Adipocyte (in vitro differentiated cells): ENCODE measurements around the gene ZDHHC7.
"Not testable (repeated sequence)": the region's sequence is repeated elsewhere in the genome, so short reads cannot be mapped to it uniquely, and the experiment has no call there.

Source experiments
- DNase-seq: peaks from one replicate; pipeline ENCODE4 v3.0.0-alpha.2; 2015; ENCODE audit warnings: low read depth
- H3K27me3 ChIP-seq: replicated peaks from 2 replicates; pipeline ENCODE4 v1.7.0; 2013; ENCODE audit warnings: mild to moderate bottlenecking, low read length, moderate library complexity; ENCODE audit not compliant: control insufficient read depth, insufficient read depth
- H3K36me3 ChIP-seq: 2 replicates; pipeline ENCODE4 v1.7.0; 2013; ENCODE audit warnings: low read length, mild to moderate bottlenecking, moderate library complexity; ENCODE audit not compliant: control insufficient read depth, insufficient read depth, severe bottlenecking
- H3K4me1 ChIP-seq: 2 replicates; pipeline ENCODE4 v1.7.0; 2013; ENCODE audit warnings: mild to moderate bottlenecking, low read length, moderate library complexity; ENCODE audit not compliant: control insufficient read depth, insufficient read depth
- H3K4me3 ChIP-seq: 2 replicates; pipeline ENCODE4 v1.7.0; 2013; ENCODE audit warnings: mild to moderate bottlenecking, low read length, moderate library complexity
- H3K9ac ChIP-seq: 2 replicates; pipeline ENCODE4 v1.7.0; 2013; ENCODE audit warnings: mild to moderate bottlenecking, low read length, moderate library complexity
- H3K9me3 ChIP-seq: 2 replicates; pipeline ENCODE4 v1.7.0; 2013; ENCODE audit warnings: mild to moderate bottlenecking, low read length, moderate library complexity; ENCODE audit not compliant: control insufficient read depth

ZDHHC7 gene, protein sequence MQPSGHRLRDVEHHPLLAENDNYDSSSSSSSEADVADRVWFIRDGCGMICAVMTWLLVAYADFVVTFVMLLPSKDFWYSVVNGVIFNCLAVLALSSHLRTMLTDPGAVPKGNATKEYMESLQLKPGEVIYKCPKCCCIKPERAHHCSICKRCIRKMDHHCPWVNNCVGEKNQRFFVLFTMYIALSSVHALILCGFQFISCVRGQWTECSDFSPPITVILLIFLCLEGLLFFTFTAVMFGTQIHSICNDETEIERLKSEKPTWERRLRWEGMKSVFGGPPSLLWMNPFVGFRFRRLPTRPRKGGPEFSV

DNA sequence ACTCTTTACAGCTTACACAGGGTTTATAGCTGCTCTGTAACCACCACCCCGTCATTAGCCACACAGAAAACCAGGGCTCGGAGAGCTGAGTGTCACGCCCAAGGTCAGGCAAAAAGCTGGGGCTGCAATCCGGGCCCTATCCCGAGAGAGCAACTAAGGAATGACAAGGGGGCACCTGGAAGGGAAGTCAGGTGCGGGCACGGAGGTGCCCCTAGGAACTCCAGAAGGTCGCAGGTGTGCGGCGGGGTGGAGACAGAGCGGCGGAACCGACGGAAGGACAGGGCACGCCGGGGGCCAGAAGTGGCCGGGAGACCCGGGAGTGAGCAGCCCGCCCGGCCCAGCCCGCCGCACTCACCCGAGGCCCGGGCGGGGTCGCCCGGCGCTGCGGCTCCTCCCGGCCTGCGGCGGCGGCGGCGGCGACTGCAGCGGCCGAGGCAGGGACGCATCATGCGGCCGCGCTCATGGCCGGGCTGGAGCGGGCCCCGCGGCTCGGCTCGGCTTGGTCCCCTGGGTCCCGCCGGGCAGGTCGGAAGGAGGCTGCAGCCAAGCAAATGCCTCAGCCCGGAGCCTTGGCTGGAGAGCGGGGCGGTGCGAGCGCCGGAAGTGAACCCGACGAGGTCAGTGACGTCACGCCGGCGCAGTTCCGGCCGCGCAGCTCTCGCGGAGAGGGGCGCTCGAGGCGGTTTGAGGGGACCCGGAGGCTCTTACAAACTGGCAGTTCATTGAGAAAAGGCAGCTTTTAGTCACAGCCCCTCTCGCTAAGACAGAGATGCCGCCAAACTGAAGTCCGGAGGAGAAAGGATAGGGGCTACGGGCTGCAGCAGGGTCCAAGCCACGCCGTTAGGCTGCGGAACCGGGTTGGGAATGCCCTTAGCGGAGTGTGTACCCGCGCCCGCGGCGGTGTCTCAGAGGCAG is at the start of gene ZDHHC7:
Gene ZDHHC7 (minus strand): TSS at position 605 of the 915 bp plus-strand sequence. CDS start 20,917 bp downstream, outside the sequence.
- peaks cover 25% of the 10 kb centered on the region for H3K4me1 ChIP-seq
- peak within 1 kb of the TSS; percentile 94 for H3K9ac ChIP-seq
- DNase-seq, result peak; percentile 95
- H3K27me3 ChIP-seq, result no peaks in the 10 kb centered on the region
- H3K36me3 ChIP-seq, result no peaks in the 10 kb centered on the region
- H3K9me3 ChIP-seq, result no peaks in the 10 kb centered on the region
- peak within 1 kb of the TSS; percentile 92 for H3K4me3 ChIP-seq

DNA sequence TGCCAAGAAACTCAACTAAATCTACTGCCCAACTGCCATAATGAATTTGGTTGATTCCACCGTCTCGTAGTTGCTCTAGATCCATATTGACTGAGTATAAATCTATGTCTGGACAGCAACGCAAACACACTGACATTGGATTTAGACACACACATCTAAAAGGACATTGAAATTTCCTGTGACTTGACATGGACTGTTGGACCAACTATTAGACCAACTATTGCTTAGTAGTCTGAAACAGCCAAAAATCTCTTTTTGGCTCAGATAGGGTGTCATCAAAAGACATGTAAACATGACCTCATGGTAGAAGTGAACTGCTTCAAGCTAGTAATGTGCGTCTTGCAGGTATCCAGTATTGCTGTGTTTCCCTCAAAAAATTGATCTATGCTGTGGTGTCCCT is 47.6 kb upstream of the ZDHHC7 start:
- Histone ChIP-seq H3K36me3 (no peaks in the 10 kb centered on the region), H3K4me1 (peaks cover 20% of the 10 kb centered on the region), H3K4me3 (no peak overlapping the region), H3K27me3 (no peaks in the 10 kb centered on the region), H3K9me3 (no peaks in the 10 kb centered on the region), H3K9ac (no peak overlapping the region)
- no peak for DNase-seq

DNA sequence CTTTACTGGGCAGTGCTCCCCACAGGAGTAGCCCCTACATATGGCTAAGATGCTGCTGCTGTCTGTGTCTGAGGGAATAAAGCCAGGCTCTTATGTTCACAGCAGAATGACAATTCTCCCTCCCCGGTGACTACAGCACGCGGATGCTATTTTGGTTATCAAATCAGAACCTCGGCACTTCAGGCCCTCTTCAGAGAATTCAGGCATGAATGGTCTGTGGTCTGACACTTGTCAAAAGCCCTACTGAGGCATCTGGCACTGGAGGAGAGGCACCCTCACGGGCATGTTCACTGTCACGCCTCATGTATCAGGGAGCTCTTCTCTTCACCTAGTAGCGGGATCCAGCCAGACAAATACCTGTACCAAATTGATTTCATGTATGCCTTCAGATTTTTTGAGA is 46.6 kb upstream of the ZDHHC7 start:
- H3K4me3 ChIP-seq, result no peak overlapping the region
- H3K9me3 ChIP-seq, result no peaks in the 10 kb centered on the region
- H3K4me1 ChIP-seq, result peaks cover 20% of the 10 kb centered on the region
- H3K36me3 ChIP-seq, result no peaks in the 10 kb centered on the region
- H3K27me3 ChIP-seq, result no peaks in the 10 kb centered on the region
- no peak overlapping the region for H3K9ac ChIP-seq
- DNase-seq, result no peak

DNA sequence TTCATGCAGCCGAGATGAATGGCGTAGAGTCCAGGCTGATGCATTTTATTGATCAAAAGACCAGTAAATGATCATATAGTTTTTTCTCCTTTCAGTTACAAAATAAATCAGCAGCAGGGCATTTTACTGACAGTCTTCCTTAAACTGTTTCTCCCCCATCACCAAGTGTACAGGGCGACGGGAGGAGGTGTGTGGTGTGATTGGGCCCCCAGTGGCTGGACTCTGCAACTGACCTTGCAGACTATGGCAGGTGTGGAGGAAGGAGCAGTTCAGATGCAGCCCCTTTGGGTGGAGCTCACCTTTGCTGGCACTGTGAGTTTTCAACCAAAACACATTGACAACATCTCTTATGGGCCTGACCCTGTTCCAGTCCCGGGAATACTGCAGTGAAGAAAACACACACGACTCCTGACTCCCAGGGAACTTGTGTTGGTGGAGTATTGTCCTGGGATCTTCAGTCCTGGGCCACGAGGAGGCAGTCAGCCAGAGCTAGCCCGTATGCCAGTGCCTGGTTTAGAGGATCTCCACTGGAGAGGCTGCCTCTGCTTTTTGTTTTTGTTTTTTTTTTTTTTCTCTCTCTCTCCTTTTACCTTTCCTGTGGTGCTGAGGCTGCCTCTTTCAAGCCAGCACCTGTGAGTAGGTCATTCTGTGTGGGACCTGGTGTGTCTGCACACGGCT is 46.0 kb upstream of the ZDHHC7 start:
- H3K36me3 ChIP-seq, result no peaks in the 10 kb centered on the region
- H3K9me3 ChIP-seq, result no peaks in the 10 kb centered on the region
- H3K4me1 ChIP-seq, result peaks cover 20% of the 10 kb centered on the region
- no peak overlapping the region for H3K4me3 ChIP-seq
- H3K9ac ChIP-seq, result no peak overlapping the region
- DNase-seq, result no peak
- no peaks in the 10 kb centered on the region for H3K27me3 ChIP-seq

DNA sequence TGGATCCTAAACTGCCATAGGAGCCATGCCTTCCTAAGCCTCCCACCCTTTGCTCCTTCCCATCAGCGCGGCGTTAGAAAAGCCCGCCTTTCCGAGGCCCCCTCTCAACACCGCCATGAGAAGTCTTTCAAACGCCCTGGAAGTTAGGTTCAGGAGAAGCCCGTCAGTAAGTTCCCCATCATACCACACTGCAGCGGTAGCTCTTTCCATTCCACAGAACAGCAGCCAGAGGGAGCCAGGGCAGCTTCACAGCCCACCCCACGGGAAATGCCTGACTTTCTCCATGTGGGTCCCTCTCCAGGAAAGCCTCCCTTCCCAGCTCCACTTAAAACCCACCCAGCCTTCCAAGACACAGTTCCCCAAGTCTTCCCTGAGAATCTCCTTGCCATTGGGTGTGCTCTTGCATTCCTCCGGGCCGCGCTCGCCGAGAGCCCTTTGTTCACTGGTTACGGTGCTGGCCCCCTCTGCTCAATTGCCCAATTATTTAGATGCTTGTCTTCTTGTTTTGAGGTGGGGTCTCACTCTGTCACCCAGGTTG is 44.9 kb upstream of the ZDHHC7 start:
- H3K4me1 ChIP-seq, result peaks cover 25% of the 10 kb centered on the region
- H3K27me3 ChIP-seq, result no peaks in the 10 kb centered on the region
- H3K36me3 ChIP-seq, result no peaks in the 10 kb centered on the region
- H3K9me3 ChIP-seq, result no peaks in the 10 kb centered on the region
- H3K9ac ChIP-seq, result peak overlapping the region; percentile 68
- DNase-seq, result peak; percentile 9
- peak overlapping the region; percentile 66 for H3K4me3 ChIP-seq

DNA sequence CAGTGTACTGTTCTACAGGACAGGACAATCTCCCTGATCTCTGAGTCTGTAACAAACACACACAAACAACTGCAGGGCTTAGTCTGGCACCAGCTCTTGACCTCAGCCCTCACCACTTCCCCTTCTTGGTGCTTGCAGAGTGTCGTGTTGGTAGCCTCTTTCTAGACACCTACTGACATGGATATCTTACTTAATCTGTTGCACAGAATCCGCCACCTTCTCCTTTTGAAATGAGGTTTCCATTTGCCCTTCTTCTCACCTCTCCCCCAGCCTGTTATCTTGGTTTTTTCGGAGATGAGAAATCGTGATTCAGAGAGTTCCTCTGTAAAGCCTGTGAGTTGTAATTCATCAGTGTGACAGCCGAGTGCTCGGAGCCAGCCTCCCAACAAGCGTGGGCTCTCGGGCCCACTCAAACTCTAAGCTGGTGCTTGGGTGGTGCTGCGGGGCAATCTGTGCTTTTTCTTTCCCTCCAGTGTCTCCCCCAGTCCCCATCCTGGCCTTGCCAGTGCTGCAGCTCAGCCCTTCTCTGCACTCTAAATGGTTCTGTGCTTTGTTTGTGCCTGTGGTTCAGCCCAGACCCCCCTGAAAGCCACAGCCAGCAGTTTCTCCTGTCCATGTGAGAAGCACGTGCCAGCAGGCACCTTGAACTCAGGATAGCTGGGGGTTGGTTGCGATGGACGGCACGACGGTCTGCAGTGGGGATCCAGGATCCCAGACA is 44.3 kb upstream of the ZDHHC7 start:
- Histone ChIP-seq H3K4me1 (peaks cover 32% of the 10 kb centered on the region), H3K27me3 (no peaks in the 10 kb centered on the region), H3K9me3 (no peaks in the 10 kb centered on the region), H3K4me3 (peak overlapping the region; percentile 66), H3K9ac (peak overlapping the region; percentile 68), H3K36me3 (no peaks in the 10 kb centered on the region)
- peak; percentile 69 for DNase-seq

DNA sequence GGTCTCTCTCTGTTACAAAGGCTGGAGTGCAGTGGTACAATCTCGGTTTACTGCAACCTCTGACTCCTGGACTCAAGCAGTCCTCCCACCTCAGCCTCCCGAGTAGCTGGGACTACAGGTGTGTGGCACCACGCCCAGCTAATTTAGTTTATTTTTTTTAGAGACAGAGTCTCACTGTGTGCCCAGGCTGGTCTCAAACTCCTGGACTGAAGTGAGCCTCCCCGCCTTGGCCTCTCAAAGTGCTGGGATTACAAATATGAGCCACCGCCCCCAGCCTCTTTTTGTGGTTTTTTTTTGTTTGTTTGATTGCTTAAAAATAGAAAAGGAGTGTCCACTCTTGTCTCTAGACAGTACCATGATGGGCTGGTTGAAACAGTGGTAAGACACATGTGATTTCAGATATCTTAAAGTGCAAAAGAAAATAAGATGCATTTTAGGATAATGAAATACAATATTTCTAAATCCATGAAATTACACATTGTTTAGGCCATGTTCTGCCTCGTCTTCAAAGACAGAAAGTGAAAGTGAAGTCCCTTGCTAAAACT is 43.7 kb upstream of the ZDHHC7 start:
- DNase-seq, result no peak
- peaks cover 36% of the 10 kb centered on the region for H3K4me1 ChIP-seq
- H3K27me3 ChIP-seq, result no peaks in the 10 kb centered on the region
- peak overlapping the region; percentile 66 for H3K4me3 ChIP-seq
- no peaks in the 10 kb centered on the region for H3K36me3 ChIP-seq
- no peaks in the 10 kb centered on the region for H3K9me3 ChIP-seq
- peak overlapping the region; percentile 68 for H3K9ac ChIP-seq

DNA sequence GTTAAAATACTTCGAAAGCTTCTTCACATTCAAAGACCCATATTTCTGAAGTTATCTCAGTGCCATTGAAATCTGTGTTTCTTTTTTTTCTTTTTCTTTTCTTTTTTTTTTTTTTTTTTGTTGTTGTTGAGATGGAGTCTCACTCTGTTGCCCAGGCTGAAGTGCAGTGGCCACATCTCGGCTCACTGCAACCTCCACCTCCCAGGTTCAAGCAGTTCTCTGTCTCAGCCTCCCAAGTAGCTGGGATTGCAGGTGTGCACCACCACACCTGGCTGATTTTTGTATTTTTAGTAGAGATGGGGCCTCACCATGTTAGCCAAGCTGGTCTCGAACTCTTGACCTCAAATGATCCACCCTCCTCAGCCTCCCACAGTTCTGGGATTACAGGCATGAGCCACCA is 43.0 kb upstream of the ZDHHC7 start:
- not testable (repeated sequence) for H3K36me3 ChIP-seq, H3K27me3 ChIP-seq, H3K9me3 ChIP-seq, DNase-seq, H3K4me3 ChIP-seq, H3K9ac ChIP-seq
- peaks cover 39% of the 10 kb centered on the region for H3K4me1 ChIP-seq

DNA sequence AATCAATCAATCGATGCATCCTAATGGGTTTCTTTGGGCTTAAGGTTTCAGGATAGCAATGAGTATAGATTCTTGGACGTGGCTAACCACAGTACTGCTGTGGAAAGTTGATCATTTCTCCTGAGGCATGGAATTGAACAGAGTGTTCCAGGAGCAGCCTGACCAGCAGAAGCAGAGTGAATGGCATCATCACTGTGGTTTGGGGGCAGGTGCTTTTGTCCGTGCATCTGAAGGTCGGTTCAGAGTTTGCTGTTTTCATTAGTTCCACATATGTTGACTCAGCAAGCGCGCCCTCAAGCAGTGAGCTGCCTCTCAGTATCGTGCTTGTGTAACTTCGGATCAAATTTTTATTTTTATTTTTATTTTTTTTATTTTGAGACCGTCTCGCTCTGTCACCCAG is 41.2 kb upstream of the ZDHHC7 start:
- H3K4me3 ChIP-seq, result no peak overlapping the region
- no peak overlapping the region for H3K9ac ChIP-seq
- no peaks in the 10 kb centered on the region for H3K27me3 ChIP-seq
- peaks cover 39% of the 10 kb centered on the region for H3K4me1 ChIP-seq
- H3K9me3 ChIP-seq, result no peaks in the 10 kb centered on the region
- no peak for DNase-seq
- H3K36me3 ChIP-seq, result no peaks in the 10 kb centered on the region

DNA sequence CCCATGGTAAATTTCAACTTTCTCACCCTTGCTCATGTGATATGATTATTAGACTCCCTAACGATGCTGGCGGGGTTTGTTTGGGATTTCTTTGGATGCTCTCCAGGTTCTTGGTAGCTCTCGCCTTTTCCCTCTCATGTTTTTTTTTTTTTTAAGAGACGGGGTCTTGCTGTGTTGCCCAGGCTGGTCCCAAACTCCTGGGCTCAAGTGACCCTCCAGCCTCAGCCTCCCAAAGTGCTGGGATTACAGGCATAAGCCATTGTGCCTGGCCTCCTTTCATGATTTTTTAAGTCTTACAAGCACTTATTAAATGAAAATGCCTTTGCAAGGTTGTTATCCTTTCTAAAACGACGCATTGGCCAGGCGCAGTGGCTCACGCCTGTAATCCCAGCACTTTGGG is 40.3 kb upstream of the ZDHHC7 start:
- DNase-seq, result no peak
- Histone ChIP-seq H3K9ac (no peak overlapping the region), H3K4me3 (no peak overlapping the region), H3K9me3 (no peaks in the 10 kb centered on the region), H3K36me3 (no peaks in the 10 kb centered on the region), H3K4me1 (peaks cover 39% of the 10 kb centered on the region), H3K27me3 (no peaks in the 10 kb centered on the region)
